Type B pancreatic cell (in vitro differentiated cells): ENCODE results near the gene PERCC1. TPM values are rescaled to one million over a fixed set of nuclear protein-coding genes. Genes with fewer than 3 reads are reported as not detected.

ENCODE experiments used
- DNase-seq: peaks from one replicate; pipeline ENCODE4 v3.0.0; 2021; ENCODE audit warnings: mixed read lengths; ENCODE audit not compliant: unreplicated experiment; ENCODE audit errors: extremely low spot score
- H3K27ac Mint-ChIP-seq: 2 replicates; pipeline ENCODE4 v1.8.0; 2021; ENCODE audit warnings: mild to moderate bottlenecking, mixed read lengths
- H3K27me3 Mint-ChIP-seq: 2 replicates; pipeline ENCODE4 v1.8.0; 2021; ENCODE audit warnings: mixed read lengths
- H3K36me3 Mint-ChIP-seq: 2 replicates; pipeline ENCODE4 v1.8.0; 2021; ENCODE audit warnings: mixed read lengths
- H3K4me1 Mint-ChIP-seq: one replicate; pipeline ENCODE4 v1.8.0; 2021; ENCODE audit warnings: mixed read lengths; ENCODE audit not compliant: unreplicated experiment
- H3K4me3 Mint-ChIP-seq: 2 replicates; pipeline ENCODE4 v1.8.0; 2021; ENCODE audit warnings: mild to moderate bottlenecking, mixed read lengths
- H3K9me3 Mint-ChIP-seq: 2 replicates; pipeline ENCODE4 v1.8.0; 2021; ENCODE audit warnings: mixed read lengths
- CTCF ChIP-seq: fragments of 200-600 bp; sonication (generic); conservative IDR thresholded peaks from 2 replicates; pipeline ENCODE4 v1.5.0; 2021; ENCODE audit warnings: antibody characterized with exemption, mild to moderate bottlenecking
- total RNA-seq: library from RNA; stranded (reverse); gene quantifications from 2 replicates; pipeline ENCODE4 v1.2.1, GENCODE V29; 2021; ENCODE audit warnings: low replicate concordance

PERCC1 gene
- total RNA-seq, 1 donor from 2014 or later = 0.77 TPM

GRCh38 chr16:1389762-1390161, 41.1 kb upstream of the PERCC1 start:
- no peak for TF ChIP-seq CTCF
- H3K36me3 Mint-ChIP-seq = no peaks in the 10 kb centered on the region
- no peak for DNase-seq
- H3K4me1 Mint-ChIP-seq = no peaks in the 10 kb centered on the region
- H3K27me3 Mint-ChIP-seq = no peaks in the 10 kb centered on the region
- H3K9me3 Mint-ChIP-seq = no peaks in the 10 kb centered on the region
- H3K4me3 Mint-ChIP-seq = no peak overlapping the region
- no peak overlapping the region for H3K27ac Mint-ChIP-seq

- H3K4me3 Mint-ChIP-seq = no peak overlapping the region
- H3K27me3 Mint-ChIP-seq = no peaks in the 10 kb centered on the region
- H3K9me3 Mint-ChIP-seq = no peaks in the 10 kb centered on the region
- H3K27ac Mint-ChIP-seq = no peak overlapping the region
- DNase-seq = no peak
- no peak for TF ChIP-seq CTCF
- H3K4me1 Mint-ChIP-seq = no peaks in the 10 kb centered on the region
- no peaks in the 10 kb centered on the region for H3K36me3 Mint-ChIP-seq
These were observed 40.6 kb upstream of the PERCC1 start for GRCh38 chr16:1390239-1390779.

GRCh38 chr16:1392826-1393225, 38.1 kb upstream of the PERCC1 start:
- no peaks in the 10 kb centered on the region for H3K9me3 Mint-ChIP-seq

GRCh38 chr16:1393613-1394176, 37.2 kb upstream of the PERCC1 start:
- Mint-ChIP-seq H3K4me1 (no peaks in the 10 kb centered on the region), H3K27ac (no peak overlapping the region), H3K36me3 (no peaks in the 10 kb centered on the region)

More at GRCh38 chr16:1392826-1393225, 38.1 kb upstream of the PERCC1 start:
- no peaks in the 10 kb centered on the region for H3K27me3 Mint-ChIP-seq
- TF ChIP-seq CTCF = no peak
- no peaks in the 10 kb centered on the region for H3K4me1 Mint-ChIP-seq
- H3K4me3 Mint-ChIP-seq = no peak overlapping the region
- DNase-seq = no peak
- no peaks in the 10 kb centered on the region for H3K36me3 Mint-ChIP-seq
- no peak overlapping the region for H3K27ac Mint-ChIP-seq

GRCh38 chr16:1394367-1394951, 36.4 kb upstream of the PERCC1 start:
- DNase-seq = no peak
- Mint-ChIP-seq H3K4me3 (no peak overlapping the region), H3K4me1 (no peaks in the 10 kb centered on the region), H3K27ac (no peak overlapping the region), H3K27me3 (no peaks in the 10 kb centered on the region), H3K36me3 (no peaks in the 10 kb centered on the region), H3K9me3 (no peaks in the 10 kb centered on the region)
- no peak for TF ChIP-seq CTCF

More at GRCh38 chr16:1393613-1394176, 37.2 kb upstream of the PERCC1 start:
- no peaks in the 10 kb centered on the region for H3K27me3 Mint-ChIP-seq
- no peak for DNase-seq
- no peak overlapping the region for H3K4me3 Mint-ChIP-seq
- TF ChIP-seq CTCF = no peak
- no peaks in the 10 kb centered on the region for H3K9me3 Mint-ChIP-seq
